Ovary (tissue), 9 donors: ENCODE results near the gene MTUS2. TPM values are rescaled to one million over a fixed set of nuclear protein-coding genes. Genes with fewer than 3 reads are reported as not detected.

Source experiments
- DNase-seq, 5 donors: peaks; one replicate each; pipeline ENCODE4 v3.0.0-alpha.2; 2019 to 2020
- H3K27ac ChIP-seq, 2 donors: fragments of 200-600 bp; one replicate each; pipeline versions ENCODE4 v1.5.1 to v1.8.0; 2019 to 2022
- H3K27me3 ChIP-seq: fragments of 200-600 bp; one replicate; pipeline ENCODE4 v1.8.0; 2022
- H3K36me3 ChIP-seq: fragments of 200-600 bp; sonication (generic); one replicate; pipeline ENCODE4 v1.5.1; 2019
- H3K4me1 ChIP-seq: one replicate; pipeline ENCODE4 v1.8.1; 2013; ENCODE audit warnings: mild to moderate bottlenecking, moderate library complexity; ENCODE audit not compliant: insufficient read depth
- H3K4me3 ChIP-seq: fragments of 200-600 bp; sonication (generic); one replicate; pipeline ENCODE4 v1.5.1; 2017
- H3K9me3 ChIP-seq, 2 donors: fragments of 200-600 bp in 1 of 2; sonication (generic) in 1 of 2; one replicate each; pipeline versions ENCODE4 v1.5.1 to v1.8.1; 2013 to 2019; ENCODE audit warnings: mild to moderate bottlenecking in 1 of 2, moderate library complexity in 1 of 2
- CTCF ChIP-seq, 3 donors: fragments of 450-650 bp in 2 of 3; fragments of 200-600 bp in 1 of 3; IDR thresholded peaks; one replicate each; pipeline versions ENCODE4 v1.5.1 to v1.8.0; 2016 to 2022; ENCODE audit warnings: antibody characterized with exemption in 3 of 3, mild to moderate bottlenecking in 1 of 3
- EP300 ChIP-seq: sonication (generic); formaldehyde crosslinking; IDR thresholded peaks from one replicate; pipeline ENCODE4 v1.6.1; 2017; ENCODE audit warnings: antibody characterized with exemption
- POLR2A ChIP-seq: fragments of 450-650 bp; IDR thresholded peaks from one replicate; pipeline ENCODE4 v1.6.1; 2017; ENCODE audit warnings: antibody characterized with exemption, mild to moderate bottlenecking, moderate library complexity
- WGBS, 3 donors: extraction: QIAGEN DNeasy Blood & Tissue Kit in 1 of 3; methylation state at CpG; one replicate each; pipeline versions ENCODE4 v1.1.5 to v1.1.7; 2013 to 2017; 5-methylcytosine and 5-hydroxymethylcytosine counted together
- intact Hi-C, 4 donors: fragments of 100-400 bp; cut with DNase I; formaldehyde crosslinking; loops; one replicate each; pipeline versions ENCODE4 v1.11.0 to v1.15.1; 2022 to 2023
- polyA plus RNA-seq, 2 donors: library from polyadenylated mRNA; stranded (reverse); fragments of 200-250 nt in 1 of 2; fragments of 350-450 nt in 1 of 2; fragmentation: Illumina TruSeq in 1 of 2; extraction: RNeasy Lipid Tissue Mini Kit (QIAGEN cat#74804) in 1 of 2; gene quantifications; one replicate each; pipeline ENCODE4 v1.2.3, GENCODE V29; 2013 to 2014
- total RNA-seq, 7 donors: library from RNA; depleted of rRNA in 2 of 7; stranded (reverse); fragments of >200 nt in 2 of 7; fragmentation: NEBNext Ultra II Directional in 3 of 7; extraction: Animal tissue kit (Norgen Biotek cat#: 25700) in 3 of 7; gene quantifications; one replicate each; pipeline versions ENCODE4 v1.1.0 to v1.2.4, GENCODE V29; 2016 to 2023
- donor health status: DM: no; HTN: no; CAD: no; lungs with moderate emphysema.
- donor health status: DM: no; HTN: no; CAD: no.
- donor health status: Bipolar disorder and iron deficiency.
- donor health status: DM: yes; HTN: yes; CAD: no.
- donor health status: DM: no; HTN: no; CAD: no.
- donor health status: DM: yes; HTN: yes; CAD: no.

MTUS2 gene
- total and polyA plus RNA-seq, 9 donors, result 1.5 to 8.7 (median 5.4) TPM

GRCh38 chr13:29175250-29175873, 355.2 kb downstream of the MTUS2 start:
- intact Hi-C loops, result no loop called here
- Histone ChIP-seq H3K27ac (no peak overlapping the region), H3K36me3 (no peaks in the 10 kb centered on the region), H3K9me3 (no peaks in the 10 kb centered on the region), H3K27me3 (no peaks in the 10 kb centered on the region), H3K4me3 (no peak overlapping the region), H3K4me1 (no peaks in the 10 kb centered on the region)
- TF ChIP-seq CTCF (IDR thresholded peaks at IDR 0.05) (no peak), POLR2A (no peak), EP300 (no peak)
- no peak for DNase-seq
- WGBS, 3 donors, result 78 to 92% (median 85%) methylated on average over 3 of the region's 3 CpGs

- DNase-seq, result no peak
These were observed 359.9 kb downstream of the MTUS2 start for GRCh38 chr13:29180055-29180454.

GRCh38 chr13:29182216-29182615, 362.1 kb downstream of the MTUS2 start:
- intact Hi-C loops, result no loop called here
- H3K9me3 ChIP-seq, result no peaks in the 10 kb centered on the region
- H3K27me3 ChIP-seq, result no peaks in the 10 kb centered on the region
- no peak for DNase-seq
- no peak overlapping the region for H3K27ac ChIP-seq
- no peaks in the 10 kb centered on the region for H3K36me3 ChIP-seq
- no peak overlapping the region for H3K4me3 ChIP-seq
- TF ChIP-seq EP300 (no peak), CTCF (IDR thresholded peaks at IDR 0.05) (no peak), POLR2A (no peak)
- H3K4me1 ChIP-seq, result no peaks in the 10 kb centered on the region
- 89 to 96% (median 95%) methylated on average over 2 of the region's 2 CpGs for whole genome bisulfite sequencing, 3 donors

More at GRCh38 chr13:29180055-29180454, 359.9 kb downstream of the MTUS2 start:
- H3K9me3 ChIP-seq, result no peaks in the 10 kb centered on the region
- H3K27ac ChIP-seq, result no peak overlapping the region
- 27 to 80% (median 76%) methylated on average over 1 of the region's 1 CpG for WGBS, 3 donors
- intact Hi-C loops, result no loop called here
- H3K4me1 ChIP-seq, result no peaks in the 10 kb centered on the region
- TF ChIP-seq CTCF (IDR thresholded peaks at IDR 0.05) (no peak), POLR2A (no peak), EP300 (no peak)
- H3K36me3 ChIP-seq, result no peaks in the 10 kb centered on the region
- no peaks in the 10 kb centered on the region for H3K27me3 ChIP-seq
- no peak overlapping the region for H3K4me3 ChIP-seq

GRCh38 chr13:29185926-29186325, 365.8 kb downstream of the MTUS2 start:
- no peaks in the 10 kb centered on the region for H3K4me1 ChIP-seq
- TF ChIP-seq POLR2A (no peak), CTCF (IDR thresholded peaks at IDR 0.05) (no peak), EP300 (no peak)
- H3K9me3 ChIP-seq, result no peaks in the 10 kb centered on the region
- 85 to 89% (median 86%) methylated on average over 2 of the region's 2 CpGs for WGBS, 3 donors
- DNase-seq, result no peak
- intact Hi-C loops, result no loop called here
- H3K27ac ChIP-seq, result no peak overlapping the region
- H3K27me3 ChIP-seq, result no peaks in the 10 kb centered on the region
- H3K36me3 ChIP-seq, result no peaks in the 10 kb centered on the region
- H3K4me3 ChIP-seq, result no peak overlapping the region
